ENCODE results near the gene DLG2.

DLG2 gene

DNA sequence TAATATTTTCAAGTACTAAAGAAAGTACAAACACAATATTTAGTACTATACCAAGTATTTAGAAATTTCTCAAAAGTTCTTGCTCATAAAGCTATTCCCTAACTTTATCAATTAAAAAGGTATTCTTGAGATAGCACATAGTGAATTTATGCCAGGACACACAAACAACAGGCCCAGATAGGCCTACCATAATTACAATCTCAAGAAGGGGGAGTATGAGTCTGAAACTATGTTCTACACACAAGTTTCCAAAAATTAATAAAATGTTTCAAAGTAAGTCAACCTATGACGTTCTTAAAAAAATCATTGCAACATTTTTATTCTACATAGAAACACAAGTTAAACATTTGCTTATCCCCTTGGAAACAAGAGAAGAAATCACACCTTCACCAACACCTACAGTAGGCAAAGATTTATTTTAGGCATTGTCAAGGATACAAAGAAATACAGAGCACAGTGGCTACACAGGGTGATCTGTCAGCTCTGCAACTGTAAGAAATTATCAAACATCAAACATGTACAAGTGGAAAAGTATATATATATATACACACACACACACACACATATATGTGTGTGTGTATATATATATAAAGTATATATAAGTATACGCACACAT is 1497.1 kb downstream of the DLG2 start:
- Histone ChIP-seq H3K9me3 (replicated peaks; ENCODE audit: insufficient read depth, low read length) (no peaks in the 10 kb centered on the region), H3F3A (ENCODE audit: insufficient read depth, low read length) (no peaks in the 10 kb centered on the region), H4K20me1 (ENCODE audit: insufficient read depth, low read length) (no peaks in the 10 kb centered on the region), H3K27me3 (replicated peaks; ENCODE audit: insufficient read depth, low read length) (no peaks in the 10 kb centered on the region), H3K79me2 (ENCODE audit: low read length) (no peaks in the 10 kb centered on the region), H3K4me3 (ENCODE audit: low read length) (no peak overlapping the region), H3K4me2 (ENCODE audit: low read depth, low read length) (no peak overlapping the region), H2AFZ (ENCODE audit: low read length) (no peak overlapping the region), H3K9me2 (replicated peaks; ENCODE audit: insufficient read depth, low read length) (no peaks in the 10 kb centered on the region), H3K36me3 (replicated peaks; ENCODE audit: insufficient read depth, low read length) (no peaks in the 10 kb centered on the region), H3K27ac (ENCODE audit: low read length) (no peak overlapping the region), H3K9ac (ENCODE audit: low read length) (no peak overlapping the region), H3K4me1 (ENCODE audit: low read length) (no peaks in the 10 kb centered on the region)
- DNase-seq: no peak
- TF ChIP-seq EZH2phosphoT487 (IDR thresholded peaks at IDR 0.05; ENCODE audit: low read length) (no peak), EZH2 (optimal IDR thresholded peaks at IDR 0.05; ENCODE audit: low read depth, low read length) (no peak)
- TF ChIP-seq, protein P1, sequence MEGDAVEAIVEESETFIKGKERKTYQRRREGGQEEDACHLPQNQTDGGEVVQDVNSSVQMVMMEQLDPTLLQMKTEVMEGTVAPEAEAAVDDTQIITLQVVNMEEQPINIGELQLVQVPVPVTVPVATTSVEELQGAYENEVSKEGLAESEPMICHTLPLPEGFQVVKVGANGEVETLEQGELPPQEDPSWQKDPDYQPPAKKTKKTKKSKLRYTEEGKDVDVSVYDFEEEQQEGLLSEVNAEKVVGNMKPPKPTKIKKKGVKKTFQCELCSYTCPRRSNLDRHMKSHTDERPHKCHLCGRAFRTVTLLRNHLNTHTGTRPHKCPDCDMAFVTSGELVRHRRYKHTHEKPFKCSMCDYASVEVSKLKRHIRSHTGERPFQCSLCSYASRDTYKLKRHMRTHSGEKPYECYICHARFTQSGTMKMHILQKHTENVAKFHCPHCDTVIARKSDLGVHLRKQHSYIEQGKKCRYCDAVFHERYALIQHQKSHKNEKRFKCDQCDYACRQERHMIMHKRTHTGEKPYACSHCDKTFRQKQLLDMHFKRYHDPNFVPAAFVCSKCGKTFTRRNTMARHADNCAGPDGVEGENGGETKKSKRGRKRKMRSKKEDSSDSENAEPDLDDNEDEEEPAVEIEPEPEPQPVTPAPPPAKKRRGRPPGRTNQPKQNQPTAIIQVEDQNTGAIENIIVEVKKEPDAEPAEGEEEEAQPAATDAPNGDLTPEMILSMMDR (IDR thresholded peaks at IDR 0.05; ENCODE audit: low read length): no peak

DNA sequence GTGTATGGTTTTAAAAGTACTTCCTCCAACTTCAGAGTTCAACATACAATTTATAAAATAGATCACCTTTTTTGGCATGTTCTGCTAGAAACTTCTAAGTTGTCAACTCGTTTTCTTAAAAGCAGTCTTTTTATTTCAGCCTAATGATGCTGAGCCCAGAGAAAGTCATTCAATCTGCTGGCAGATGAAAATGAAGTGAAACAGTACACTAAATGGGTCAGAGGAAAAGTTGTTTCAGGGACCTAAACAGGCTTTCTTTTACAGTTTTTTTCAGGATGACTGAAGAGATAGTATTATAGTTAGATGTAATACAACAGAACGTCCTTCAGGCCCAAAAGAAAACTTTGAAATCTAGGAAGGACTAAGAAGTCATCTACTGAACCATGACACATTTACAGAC is 1498.3 kb downstream of the DLG2 start:
- Histone ChIP-seq H3K9me2 (replicated peaks; ENCODE audit: insufficient read depth, low read length) (no peaks in the 10 kb centered on the region), H3K36me3 (replicated peaks; ENCODE audit: insufficient read depth, low read length) (no peaks in the 10 kb centered on the region), H4K20me1 (ENCODE audit: insufficient read depth, low read length) (no peaks in the 10 kb centered on the region), H3K27ac (ENCODE audit: low read length) (no peak overlapping the region), H2AFZ (ENCODE audit: low read length) (no peak overlapping the region), H3K4me3 (ENCODE audit: low read length) (no peak overlapping the region), H3K27me3 (replicated peaks; ENCODE audit: insufficient read depth, low read length) (no peaks in the 10 kb centered on the region), H3K9me3 (replicated peaks; ENCODE audit: insufficient read depth, low read length) (no peaks in the 10 kb centered on the region), H3K4me2 (ENCODE audit: low read depth, low read length) (no peak overlapping the region), H3K4me1 (ENCODE audit: low read length) (no peaks in the 10 kb centered on the region), H3K79me2 (ENCODE audit: low read length) (no peaks in the 10 kb centered on the region), H3F3A (ENCODE audit: insufficient read depth, low read length) (no peaks in the 10 kb centered on the region), H3K9ac (ENCODE audit: low read length) (no peak overlapping the region)
- TF ChIP-seq, protein P1 (IDR thresholded peaks at IDR 0.05; ENCODE audit: low read length): no peak
- TF ChIP-seq EZH2phosphoT487 (IDR thresholded peaks at IDR 0.05; ENCODE audit: low read length): no peak
- no peak for TF ChIP-seq EZH2 (optimal IDR thresholded peaks at IDR 0.05; ENCODE audit: low read depth, low read length)
- no peak for DNase-seq

DNA sequence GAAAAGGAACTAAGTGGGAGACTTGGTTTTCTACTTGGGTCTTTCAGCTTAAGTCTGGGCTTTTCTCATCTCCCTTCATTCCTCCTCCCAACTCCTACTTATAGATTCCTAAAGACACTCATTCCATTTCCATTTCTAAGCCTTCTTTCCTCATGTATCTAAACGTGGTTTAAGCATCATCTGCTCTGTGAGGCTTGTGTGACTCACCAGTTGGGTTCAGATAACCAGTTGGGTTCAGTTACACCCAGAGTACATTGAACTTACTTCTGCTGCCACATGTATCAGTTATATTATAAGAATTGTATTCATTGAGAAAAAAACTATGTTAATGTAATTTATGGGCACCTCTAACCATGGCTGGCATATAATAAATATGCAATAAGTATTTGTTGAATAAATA is 1509.8 kb downstream of the DLG2 start:
- H3K27me3 ChIP-seq (replicated peaks; ENCODE audit: insufficient read depth, low read length): no peaks in the 10 kb centered on the region
- DNase-seq: no peak

More for the DNA sequence above, 1509.8 kb downstream of the DLG2 start:
- no peak overlapping the region for H3K9ac ChIP-seq (ENCODE audit: low read length)
- H3F3A ChIP-seq (ENCODE audit: insufficient read depth, low read length): no peaks in the 10 kb centered on the region
- no peak overlapping the region for H3K4me3 ChIP-seq (ENCODE audit: low read length)
- H2AFZ ChIP-seq (ENCODE audit: low read length): no peak overlapping the region
- no peaks in the 10 kb centered on the region for H3K9me3 ChIP-seq (replicated peaks; ENCODE audit: insufficient read depth, low read length)
- TF ChIP-seq EZH2phosphoT487 (IDR thresholded peaks at IDR 0.05; ENCODE audit: low read length) (no peak), EZH2 (optimal IDR thresholded peaks at IDR 0.05; ENCODE audit: low read depth, low read length) (no peak)
- TF ChIP-seq, protein P1 (IDR thresholded peaks at IDR 0.05; ENCODE audit: low read length): no peak
- H3K9me2 ChIP-seq (replicated peaks; ENCODE audit: insufficient read depth, low read length): no peaks in the 10 kb centered on the region
- H3K36me3 ChIP-seq (replicated peaks; ENCODE audit: insufficient read depth, low read length): no peaks in the 10 kb centered on the region
- H3K4me1 ChIP-seq (ENCODE audit: low read length): no peaks in the 10 kb centered on the region
- no peaks in the 10 kb centered on the region for H4K20me1 ChIP-seq (ENCODE audit: insufficient read depth, low read length)
- H3K4me2 ChIP-seq (ENCODE audit: low read depth, low read length): no peak overlapping the region
- no peaks in the 10 kb centered on the region for H3K79me2 ChIP-seq (ENCODE audit: low read length)
- no peak overlapping the region for H3K27ac ChIP-seq (ENCODE audit: low read length)

Data from MM.1S (cell line).